Heart left ventricle (tissue), 16 donors: ENCODE measurements around the gene CDR2L. TPM values are rescaled to one million over a fixed set of nuclear protein-coding genes. Genes with fewer than 3 reads are reported as not detected.

Source experiments
- ATAC-seq, 4 donors: fragments of 200-7000 bp; cut with Tn5 transposase; one replicate each; pipeline ENCODE4 v1.9.1; 2020 to 2022; ENCODE audit warnings: moderate library complexity in 4 of 4, mild to moderate bottlenecking in 3 of 4, moderate number of reproducible peaks in 1 of 4
- DNase-seq, 5 donors: peaks; one replicate each; pipeline ENCODE4 v3.0.0-alpha.2; 2020
- H3K27ac ChIP-seq, 12 donors: fragments of 200-600 bp; sonication (generic) in 4 of 12; one replicate each; pipeline versions ENCODE4 v1.5.0 to v1.8.0; 2016 to 2022; ENCODE audit warnings: mild to moderate bottlenecking in 2 of 12
- H3K27me3 ChIP-seq, 9 donors: fragments of 200-600 bp; sonication (generic) in 2 of 9; one replicate each; pipeline versions ENCODE4 v1.5.1 to v1.8.0; 2016 to 2022; ENCODE audit warnings: mild to moderate bottlenecking in 3 of 9
- H3K36me3 ChIP-seq, 9 donors: fragments of 200-600 bp; sonication (generic) in 2 of 9; one replicate each; pipeline versions ENCODE4 v1.5.0 to v1.8.0; 2018 to 2022; ENCODE audit warnings: mild to moderate bottlenecking in 2 of 9
- H3K4me1 ChIP-seq, 12 donors: fragments of 200-600 bp; sonication (generic) in 4 of 12; one replicate each; pipeline versions ENCODE4 v1.5.0 to v1.8.0; 2016 to 2022; ENCODE audit warnings: mild to moderate bottlenecking in 3 of 12
- H3K4me3 ChIP-seq, 12 donors: fragments of 200-600 bp; sonication (generic) in 4 of 12; one replicate each; pipeline versions ENCODE4 v1.5.0 to v1.8.0; 2017 to 2022; ENCODE audit warnings: mild to moderate bottlenecking in 9 of 12, moderate library complexity in 4 of 12
- H3K9me3 ChIP-seq, 12 donors: fragments of 200-600 bp; sonication (generic) in 4 of 12; one replicate each; pipeline versions ENCODE4 v1.5.0 to v1.8.0; 2016 to 2022; ENCODE audit warnings: mild to moderate bottlenecking in 1 of 12
- POLR2A ChIP-seq, 2 donors: fragments of 450-650 bp; IDR thresholded peaks; one replicate each; pipeline ENCODE4 v1.6.1; 2017; ENCODE audit warnings: antibody characterized with exemption in 2 of 2, mild to moderate bottlenecking in 2 of 2, moderate library complexity in 2 of 2
- WGBS, 4 donors: extraction: QIAGEN DNeasy Blood & Tissue Kit in 2 of 4; methylation state at CpG; one replicate each; pipeline versions ENCODE4 v1.1.5 to v1.1.7; 2013 to 2018; 5-methylcytosine and 5-hydroxymethylcytosine counted together
- intact Hi-C, 10 donors: fragments of 100-400 bp; cut with DNase I; formaldehyde crosslinking; loops; one replicate each; pipeline versions ENCODE4 v1.11.1 to v1.14.2; 2022
- polyA plus RNA-seq, 2 donors: library from polyadenylated mRNA; stranded (reverse); fragments of 200-250 nt; gene quantifications; one replicate each; pipeline ENCODE4 v1.2.3, GENCODE V29; 2013
- total RNA-seq, 9 donors: library from RNA; depleted of rRNA in 2 of 9; stranded (reverse); fragments of >200 nt in 2 of 9; fragmentation: NEBNext Ultra II Directional in 3 of 9; extraction: Animal tissue kit (Norgen Biotek cat#: 25700) in 3 of 9; gene quantifications; one replicate each; pipeline versions ENCODE4 v1.1.0 to v1.2.4, GENCODE V29; 2016 to 2023
- TF ChIP-seq, protein P1 (sequence below), 12 donors: fragments of 200-600 bp; sonication (generic) in 4 of 12; IDR thresholded peaks; one replicate each; pipeline versions ENCODE4 v1.5.0 to v1.8.0; 2018 to 2022; ENCODE audit warnings: antibody characterized with exemption in 12 of 12, mild to moderate bottlenecking in 5 of 12
- donor health status: ischemic (EF 13 %, LVEDD 7.1; RV severe dilation, severe dysfunction).
- donor health status: healthy with polysubstance abuse.
- donor health status: DM: no; HTN: yes; CAD: no.
- donor health status: DM: no; HTN: no; CAD: no.
- donor health status: ischemic (EF 25% LVEDD 6.9; RV normal size, moderate dysfunction).
- donor health status: ischemic (EF 25% LVEDD 5.7; RV mildly dilated, moderate dysfunction).
- donor health status: healthy.
- donor health status: DM: yes; HTN: yes; CAD: no.
- donor health status: ischemic (EF 35%, LVEDD 5.7; RV mildly dilated, moderate dysfunction).
- donor health status: nonischemic (EF 11% LVEDD 7.7; RV severe dilation, severe dysfunction).
- donor health status: DM: yes; HTN: yes; CAD: no.
- donor health status: PGD.
- donor health status: ischemic (EF 29% LVEDD 5.4; RV normal size, mild dysfunction).
- donor health status: nonischemic (EF 23%, LVEDD 6.1; RV moderate dilation, normal function).

The CDR2L gene
- total and polyA plus RNA-seq, 11 donors = 13.0 to 56.4 (median 18.1) TPM

DNA sequence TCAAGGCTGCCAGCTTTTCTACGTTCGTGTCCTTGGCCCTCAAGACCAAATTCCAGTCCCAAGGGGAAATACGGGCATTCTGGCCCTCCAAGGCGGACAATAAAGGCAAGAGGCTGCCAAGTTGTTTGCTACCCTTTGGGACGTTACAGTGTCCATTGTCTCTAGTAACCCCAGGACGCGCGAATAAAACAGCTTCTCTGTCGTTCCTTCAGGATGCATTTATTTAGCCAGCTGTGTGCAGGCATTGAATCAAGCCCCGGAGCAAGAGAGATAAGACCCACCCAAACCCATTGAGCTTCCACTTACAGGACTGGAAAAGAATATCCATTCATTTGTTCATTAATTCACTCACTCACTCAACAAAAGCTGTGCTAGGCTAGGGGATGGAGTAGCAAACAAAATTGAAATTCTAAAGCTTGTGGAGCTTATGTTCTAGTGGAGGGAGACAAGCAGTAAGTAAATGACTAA lies 25.7 kb downstream of the CDR2L start:
- H3K27me3 ChIP-seq = no peaks in the 10 kb centered on the region
- DNase-seq = no peak
- intact Hi-C loops = loop anchor here in 9 of 10 donors (2.0 to 5.0 kb wide), 7 partner anchors 20 to 51 kb away; no protein-coding TSS in a partner anchor
- ATAC-seq = no peak
- H3K4me1 ChIP-seq = peaks cover 0 to 34% (median 22%) of the 10 kb centered on the region in 12 donors
- H3K4me3 ChIP-seq = peak overlapping the region; percentile 68 to 96 (median 89)
- WGBS, 4 donors = 0 to 1% (median 0%) methylated on average over 10 of the region's 10 CpGs
- TF ChIP-seq, protein P1, sequence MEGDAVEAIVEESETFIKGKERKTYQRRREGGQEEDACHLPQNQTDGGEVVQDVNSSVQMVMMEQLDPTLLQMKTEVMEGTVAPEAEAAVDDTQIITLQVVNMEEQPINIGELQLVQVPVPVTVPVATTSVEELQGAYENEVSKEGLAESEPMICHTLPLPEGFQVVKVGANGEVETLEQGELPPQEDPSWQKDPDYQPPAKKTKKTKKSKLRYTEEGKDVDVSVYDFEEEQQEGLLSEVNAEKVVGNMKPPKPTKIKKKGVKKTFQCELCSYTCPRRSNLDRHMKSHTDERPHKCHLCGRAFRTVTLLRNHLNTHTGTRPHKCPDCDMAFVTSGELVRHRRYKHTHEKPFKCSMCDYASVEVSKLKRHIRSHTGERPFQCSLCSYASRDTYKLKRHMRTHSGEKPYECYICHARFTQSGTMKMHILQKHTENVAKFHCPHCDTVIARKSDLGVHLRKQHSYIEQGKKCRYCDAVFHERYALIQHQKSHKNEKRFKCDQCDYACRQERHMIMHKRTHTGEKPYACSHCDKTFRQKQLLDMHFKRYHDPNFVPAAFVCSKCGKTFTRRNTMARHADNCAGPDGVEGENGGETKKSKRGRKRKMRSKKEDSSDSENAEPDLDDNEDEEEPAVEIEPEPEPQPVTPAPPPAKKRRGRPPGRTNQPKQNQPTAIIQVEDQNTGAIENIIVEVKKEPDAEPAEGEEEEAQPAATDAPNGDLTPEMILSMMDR (IDR thresholded peaks at IDR 0.05) = no peak
- no peak for TF ChIP-seq POLR2A (IDR thresholded peaks at IDR 0.05)
- no peaks in the 10 kb centered on the region for H3K9me3 ChIP-seq
- H3K27ac ChIP-seq = peak overlapping the region; percentile 52 to 96 (median 90)
- H3K36me3 ChIP-seq = peaks cover 0 to 23% (median 10%) of the 10 kb centered on the region in 9 donors

DNA sequence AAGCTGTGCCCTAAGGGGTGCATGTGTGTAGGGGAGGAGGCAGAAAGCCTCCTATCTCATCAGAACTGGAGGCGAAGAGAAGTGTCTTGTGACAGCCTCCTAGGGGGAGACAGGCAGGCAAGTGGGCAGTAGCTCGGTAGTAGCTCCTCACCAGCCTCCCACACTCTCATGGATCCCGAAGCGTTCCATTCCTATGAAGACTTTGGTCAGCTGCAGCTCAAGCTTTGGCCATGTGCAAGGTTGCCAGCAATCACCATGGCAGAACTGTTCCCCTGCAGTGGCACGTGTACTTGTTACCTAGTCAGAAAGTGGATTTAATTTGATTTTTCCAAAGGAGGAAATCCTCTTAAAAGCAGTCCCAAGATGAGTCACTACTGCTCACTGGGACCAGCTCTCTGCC lies 31.7 kb downstream of the CDR2L start:
- H3K4me3 ChIP-seq = no peak overlapping the region
- DNase-seq (no peak), ATAC-seq (no peak)
- peaks cover 0 to 69% (median 54%) of the 10 kb centered on the region in 9 donors for H3K36me3 ChIP-seq
- intact Hi-C loops = no loop called here
- H3K9me3 ChIP-seq = no peaks in the 10 kb centered on the region
- no peak overlapping the region for H3K27ac ChIP-seq
- H3K4me1 ChIP-seq = peaks cover 0 to 4% (median 0%) of the 10 kb centered on the region in 12 donors
- TF ChIP-seq POLR2A (IDR thresholded peaks at IDR 0.05) = no peak
- TF ChIP-seq, protein P1 (IDR thresholded peaks at IDR 0.05) = no peak
- 84 to 91% (median 88%) methylated on average over 5 of the region's 5 CpGs for WGBS, 4 donors
- H3K27me3 ChIP-seq = no peaks in the 10 kb centered on the region

DNA sequence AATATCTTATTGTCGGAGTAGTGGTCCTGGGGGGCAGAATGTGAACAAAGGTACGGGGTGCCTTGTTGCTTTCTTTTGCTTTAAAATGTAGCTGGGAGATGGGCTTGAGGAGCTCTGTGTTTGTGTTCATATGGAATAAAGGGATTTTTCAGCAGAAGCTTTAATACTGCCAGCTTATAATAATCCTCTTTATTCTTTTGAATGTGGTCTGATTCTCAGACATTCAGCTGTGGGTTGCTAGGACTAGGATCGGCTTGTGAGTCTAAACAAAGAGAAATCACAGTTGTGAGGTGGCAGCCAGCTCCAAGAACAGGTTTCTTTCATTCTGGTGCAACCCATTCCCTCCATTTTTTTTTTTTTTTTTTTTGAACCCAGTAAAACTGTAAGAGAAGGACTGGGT lies 32.3 kb downstream of the CDR2L start:
- Histone ChIP-seq H3K4me1 (no peaks in the 10 kb centered on the region), H3K4me3 (no peak overlapping the region), H3K36me3 (peaks cover 0 to 69% (median 54%) of the 10 kb centered on the region in 9 donors), H3K9me3 (no peaks in the 10 kb centered on the region), H3K27me3 (no peaks in the 10 kb centered on the region), H3K27ac (no peak overlapping the region)
- ATAC-seq (no peak), DNase-seq (no peak)
- WGBS, 4 donors = 92 to 98% (median 96%) methylated on average over 3 of the region's 3 CpGs
- no peak for TF ChIP-seq POLR2A (IDR thresholded peaks at IDR 0.05)
- TF ChIP-seq, protein P1 (IDR thresholded peaks at IDR 0.05) = no peak
- intact Hi-C loops = no loop called here

DNA sequence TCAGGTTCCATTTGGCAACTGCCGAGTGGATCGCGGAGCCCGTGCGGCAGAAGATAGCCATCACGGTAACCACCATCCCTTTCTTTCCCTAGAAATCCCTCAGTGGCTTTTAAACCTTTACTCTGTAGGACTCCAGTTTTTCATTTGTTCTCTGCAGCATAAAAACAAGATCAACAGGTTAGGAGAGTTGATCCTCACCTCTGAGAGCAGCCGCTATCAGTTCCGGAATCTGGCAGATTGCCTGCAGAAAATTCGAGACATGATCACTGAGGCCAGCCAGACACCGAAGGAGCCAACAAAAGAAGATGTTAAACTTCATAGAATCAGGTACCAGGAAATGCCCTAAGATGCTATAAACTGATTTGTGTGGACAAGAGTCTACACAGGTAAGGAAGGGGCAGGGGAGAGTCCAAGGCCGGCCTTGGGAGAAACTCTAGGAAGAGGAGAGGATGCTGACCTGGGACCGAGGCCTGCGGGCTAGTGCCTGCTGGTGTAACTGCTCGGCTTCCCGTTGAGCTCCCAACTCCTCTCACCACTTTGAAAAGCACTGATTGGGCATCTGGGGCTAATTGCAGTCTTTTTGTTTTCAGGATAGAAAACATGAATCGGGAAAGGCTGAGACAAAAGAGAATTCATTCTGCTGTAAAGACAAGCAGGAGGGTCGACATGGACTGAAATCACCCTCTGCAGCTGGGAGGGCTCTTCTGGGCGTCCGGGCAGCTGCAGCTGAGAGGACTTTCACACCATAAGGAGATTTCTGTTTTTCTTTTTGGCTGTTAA lies 33.1 kb downstream of the CDR2L start:
- ATAC-seq (no peak), DNase-seq (no peak)
- H3K9me3 ChIP-seq = no peaks in the 10 kb centered on the region
- no peaks in the 10 kb centered on the region for H3K27me3 ChIP-seq
- no peak overlapping the region for H3K4me3 ChIP-seq
- WGBS, 4 donors = 91 to 95% (median 93%) methylated on average over 19 of the region's 19 CpGs
- peaks cover 0 to 68% (median 54%) of the 10 kb centered on the region in 9 donors for H3K36me3 ChIP-seq
- TF ChIP-seq POLR2A (IDR thresholded peaks at IDR 0.05) = no peak
- TF ChIP-seq, protein P1 (IDR thresholded peaks at IDR 0.05) = no peak
- intact Hi-C loops = no loop called here
- no peak overlapping the region for H3K27ac ChIP-seq
- H3K4me1 ChIP-seq = peaks cover 0 to 4% (median 0%) of the 10 kb centered on the region in 12 donors
